Measurements from ENCODE around the gene NHP2.
A peak's percentile ranks its signal among the peaks of the same experiment; 100 is the strongest.
"Not testable (repeated sequence)": the region's sequence is repeated elsewhere in the genome, so short reads cannot be mapped to it uniquely, and the experiment has no call there.

NHP2 gene

GRCh38 chr5:178170455-178170854 is 16.8 kb upstream of the NHP2 start:
- no peak for DNase-seq

- DNase-seq = no peak
Measured at GRCh38 chr5:178165581-178165980, 11.9 kb upstream of the NHP2 start.

- DNase-seq = peak; percentile 89
Measured at GRCh38 chr5:178163772-178164735, 10.4 kb upstream of the NHP2 start.

GRCh38 chr5:178162481-178162880 is 8.8 kb upstream of the NHP2 start:
- no peak for DNase-seq

- DNase-seq = no peak
Measured at GRCh38 chr5:178160176-178160575, 6.5 kb upstream of the NHP2 start.

GRCh38 chr5:178155065-178155464 is 1.4 kb upstream of the NHP2 start:
- DNase-seq = no peak

GRCh38 chr5:178152491-178153444 is 917 bp downstream of the NHP2 start:
- DNase-seq = no peak

GRCh38 chr5:178150977-178151734 is 2.5 kb downstream of the NHP2 start:
- no peak for DNase-seq

GRCh38 chr5:178149199-178149932 is 4.3 kb downstream of the NHP2 start:
- no peak for DNase-seq

GRCh38 chr5:178147406-178147805 is 6.3 kb downstream of the NHP2 start:
- DNase-seq = no peak

- peak; percentile 73 for DNase-seq
Measured at GRCh38 chr5:178145965-178146820, 7.5 kb downstream of the NHP2 start.

GRCh38 chr5:178143901-178144300 is 9.8 kb downstream of the NHP2 start:
- no peak for DNase-seq

GRCh38 chr5:178143246-178143645 is 10.4 kb downstream of the NHP2 start:
- no peak for DNase-seq

GRCh38 chr5:178142642-178143041 is 11.0 kb downstream of the NHP2 start:
- no peak for DNase-seq

- no peak for DNase-seq
Measured at GRCh38 chr5:178141550-178141949, 12.1 kb downstream of the NHP2 start.

- no peak for DNase-seq
Measured at GRCh38 chr5:178137991-178138390, 15.7 kb downstream of the NHP2 start.

GRCh38 chr5:178136990-178137389 is 16.7 kb downstream of the NHP2 start:
- DNase-seq = no peak

GRCh38 chr5:178131446-178131996 is 22.2 kb downstream of the NHP2 start:
- no peak for DNase-seq

GRCh38 chr5:178130576-178131445 is 22.9 kb downstream of the NHP2 start, which contains the start of gene RMND5B:
Gene RMND5B, plus strand, starts transcription at chr5:178131014. Its CDS starts 7,106 bp downstream, at chr5:178138120.
- DNase-seq = peak; percentile 83

- not testable (repeated sequence) for DNase-seq
Measured at GRCh38 chr5:178130234-178130575, 23.5 kb downstream of the NHP2 start.

Data from COR-L47 (cell line).